Keratinocyte (primary cell): ENCODE results near the gene LRBA. TPM values are rescaled to one million over a fixed set of nuclear protein-coding genes. Genes with fewer than 3 reads are reported as not detected.

Source experiments
- DNase-seq: peaks from one replicate; pipeline ENCODE4 v3.0.0-alpha.2; 2011; ENCODE audit warnings: low read depth, missing footprints, low spot score
- FAIRE-seq: peaks from 2 replicates; lab custom pipeline; 2011; peaks lifted over from hg19 to GRCh38; lab: Jason Lieb, UNC
- H2AFZ ChIP-seq: 2 replicates; pipeline ENCODE4 v1.6.0; 2012; ENCODE audit warnings: low read length, control low read depth, inconsistent platforms; ENCODE audit not compliant: control insufficient read depth
- H3K27ac ChIP-seq: 2 replicates; pipeline ENCODE4 v1.5.1; 2011; ENCODE audit warnings: low read length; ENCODE audit not compliant: control insufficient read depth, insufficient read depth
- H3K27me3 ChIP-seq: 3 replicates; pipeline ENCODE4 v1.6.0; 2011; ENCODE audit warnings: low read length; ENCODE audit not compliant: control insufficient read depth, insufficient read depth; ENCODE audit errors: extremely low read depth
- H3K36me3 ChIP-seq, 2 experiments: 2 replicates in 1 of 2; 3 replicates in 1 of 2; pipeline ENCODE4 v1.5.1; 2011; ENCODE audit warnings: low read length in 2 of 2, mild to moderate bottlenecking in 1 of 2; ENCODE audit not compliant: control insufficient read depth in 2 of 2, insufficient read depth in 2 of 2; ENCODE audit errors: extremely low read depth in 1 of 2
- H3K4me1 ChIP-seq: 3 replicates; pipeline ENCODE4 v1.5.1; 2011; ENCODE audit warnings: low read length; ENCODE audit not compliant: control insufficient read depth, insufficient read depth; ENCODE audit errors: extremely low read depth
- H3K4me2 ChIP-seq: 3 replicates; pipeline ENCODE4 v1.6.0; 2011; ENCODE audit warnings: low read depth, low read length; ENCODE audit not compliant: control insufficient read depth, insufficient read depth; ENCODE audit errors: extremely low read depth
- H3K4me3 ChIP-seq, 3 experiments: fragments of 200-600 bp in 1 of 3; sonication (generic) in 1 of 3; 2 replicates in 2 of 3; 3 replicates in 1 of 3; pipeline ENCODE4 v1.5.1; 2011 to 2016; ENCODE audit warnings: low read length in 3 of 3, mild to moderate bottlenecking in 3 of 3, control low read depth in 2 of 3, inconsistent platforms in 1 of 3, low read depth in 1 of 3, mixed read lengths in 1 of 3, mixed run types in 1 of 3, moderate library complexity in 1 of 3; ENCODE audit not compliant: control insufficient read depth in 2 of 3, insufficient read depth in 2 of 3; ENCODE audit errors: extremely low read depth in 1 of 3
- H3K79me2 ChIP-seq: 2 replicates; pipeline ENCODE4 v1.6.0; 2012; ENCODE audit warnings: low read length; ENCODE audit not compliant: control insufficient read depth, insufficient read depth
- H3K9ac ChIP-seq: 3 replicates; pipeline ENCODE4 v1.6.0; 2011; ENCODE audit warnings: low read length; ENCODE audit not compliant: control insufficient read depth, insufficient read depth; ENCODE audit errors: extremely low read depth
- H3K9me1 ChIP-seq: 3 replicates; pipeline ENCODE4 v1.6.0; 2011; ENCODE audit warnings: low read length; ENCODE audit not compliant: control insufficient read depth, insufficient read depth; ENCODE audit errors: extremely low read depth
- H3K9me3 ChIP-seq: 2 replicates; pipeline ENCODE4 v1.5.1; 2012; ENCODE audit warnings: low read depth, low read length; ENCODE audit not compliant: control insufficient read depth
- H4K20me1 ChIP-seq: 3 replicates; pipeline ENCODE4 v1.6.0; 2011; ENCODE audit warnings: low read length; ENCODE audit not compliant: control insufficient read depth, insufficient read depth; ENCODE audit errors: extremely low read depth
- CTCF ChIP-seq, 3 experiments: IDR thresholded peaks in 1 of 3; conservative IDR thresholded peaks in 1 of 3; optimal IDR thresholded peaks in 1 of 3; 2 replicates in 2 of 3; 3 replicates in 1 of 3; pipeline versions ENCODE3 to v1.5.1; 2011; ENCODE audit warnings: low read length in 3 of 3, mild to moderate bottlenecking in 3 of 3, moderate library complexity in 2 of 3, control low read depth in 1 of 3, inconsistent platforms in 1 of 3; ENCODE audit not compliant: insufficient read depth in 2 of 3; ENCODE audit errors: extremely low read depth in 1 of 3
- EZH2 ChIP-seq: IDR thresholded peaks from one replicate; pipeline ENCODE4 v1.6.1; 2012; ENCODE audit warnings: inconsistent platforms, mild to moderate bottlenecking, low read length, moderate library complexity
- dilution Hi-C: fragments of 300-500 bp; cut with MboI; formaldehyde crosslinking; loops from one replicate; pipeline ENCODE4 v1.7.0; 2020; ENCODE audit warnings: low sequenced_read_pairs; ENCODE audit not compliant: extremely low pct_ligation_motif_present
- polyA plus RNA-seq, 5 experiments: library from polyadenylated mRNA; depleted of rRNA in 3 of 5; stranded (reverse) in 3 of 5; stranded (forward) in 1 of 5; unstranded in 1 of 5; fragments of >200 nt; gene quantifications; 1 replicate in 1 of 5; 2 replicates in 3 of 5; 3 replicates in 1 of 5; pipeline versions ENCODE4 v1.2.1 to v1.2.3, GENCODE V29; 2011 to 2012; ENCODE audit warnings: missing spikeins in 2 of 5, low read depth in 1 of 5, low replicate concordance in 1 of 5

Gene LRBA
- polyA plus RNA-seq, 1 donor (not counting 4 experiments of a cell fraction or from before 2014, with no cell fraction given): 35.6 TPM

- dilution Hi-C loops: no loop called here
- no peaks in the 10 kb centered on the region for H3K9me1 ChIP-seq
- no peaks in the 10 kb centered on the region for H3K36me3 ChIP-seq
- no peaks in the 10 kb centered on the region for H4K20me1 ChIP-seq
- no peak overlapping the region for H2AFZ ChIP-seq
- no peak for DNase-seq
- H3K9me3 ChIP-seq: no peaks in the 10 kb centered on the region
- H3K27ac ChIP-seq: no peak overlapping the region
- no peaks in the 10 kb centered on the region for H3K27me3 ChIP-seq
- H3K4me2 ChIP-seq: no peak overlapping the region
- no peak overlapping the region for H3K9ac ChIP-seq
- no peaks in the 10 kb centered on the region for H3K79me2 ChIP-seq
- peaks cover 27% of the 10 kb centered on the region for H3K4me1 ChIP-seq
- TF ChIP-seq CTCF (optimal IDR thresholded peaks at IDR 0.05 in 1 of 3, IDR thresholded peaks at IDR 0.05 in 1 of 3, conservative IDR thresholded peaks at IDR 0.05 in 1 of 3; ENCODE audit: extremely low read depth in 1 of 3, insufficient read depth in 2 of 3, low read length in 3 of 3) (no peak), EZH2 (no peak)
- no peak for FAIRE-seq
- no peak overlapping the region for H3K4me3 ChIP-seq
Measured at GRCh38 chr4:150256225-150256620, 758.9 kb downstream of the LRBA start.

GRCh38 chr4:150255610-150256224, 759.4 kb downstream of the LRBA start:
- Histone ChIP-seq H3K9me1 (no peaks in the 10 kb centered on the region), H3K4me3 (no peak overlapping the region), H3K36me3 (no peaks in the 10 kb centered on the region), H2AFZ (no peak overlapping the region), H3K4me2 (no peak overlapping the region), H3K79me2 (no peaks in the 10 kb centered on the region), H4K20me1 (no peaks in the 10 kb centered on the region), H3K9me3 (no peaks in the 10 kb centered on the region), H3K27ac (no peak overlapping the region), H3K4me1 (peaks cover 27% of the 10 kb centered on the region), H3K27me3 (no peaks in the 10 kb centered on the region), H3K9ac (no peak overlapping the region)
- DNase-seq (no peak), FAIRE-seq (no peak)
- dilution Hi-C loops: no loop called here
- no peak for TF ChIP-seq CTCF (optimal IDR thresholded peaks at IDR 0.05 in 1 of 3, IDR thresholded peaks at IDR 0.05 in 1 of 3, conservative IDR thresholded peaks at IDR 0.05 in 1 of 3; ENCODE audit: extremely low read depth in 1 of 3, insufficient read depth in 2 of 3, low read length in 3 of 3)
- TF ChIP-seq EZH2: no peak
